GM18868 (cell line): ENCODE results near the gene PES1.
"Not testable (repeated sequence)": the region's sequence is repeated elsewhere in the genome, so short reads cannot be mapped to it uniquely, and the experiment has no call there.

ENCODE experiments used
- ATAC-seq: cut with Tn5 transposase; IDR thresholded peaks from one replicate; pipeline ENCODE4 v1.9.1; 2021; ENCODE audit warnings: mild to moderate bottlenecking, moderate library complexity; ENCODE audit not compliant: unreplicated experiment

PES1 gene

GRCh38 chr22:30591588-30592359 lies at the start of gene PES1:
Gene PES1 (minus strand): TSS chr22:30591910. CDS start chr22:30591833, 77 bp downstream.
- peak; percentile 97 for ATAC-seq

- no peak for ATAC-seq
Measured at GRCh38 chr22:30640839-30641430, 49.2 kb upstream of the PES1 start.

GRCh38 chr22:30640361-30640760 lies 48.7 kb upstream of the PES1 start:
- ATAC-seq, result no peak

- no peak for ATAC-seq
Measured at GRCh38 chr22:30637701-30638114, 46.0 kb upstream of the PES1 start.

GRCh38 chr22:30636226-30637077 lies 44.7 kb upstream of the PES1 start:
- ATAC-seq, result no peak

GRCh38 chr22:30635273-30636225 lies 43.8 kb upstream of the PES1 start, which contains the start of gene SLC35E4:
Gene SLC35E4 (plus strand): TSS chr22:30635781. CDS start chr22:30636451, 670 bp downstream.
- peak; percentile 65 for ATAC-seq

- ATAC-seq, result peak; percentile 56
Measured at GRCh38 chr22:30634471-30635233, 42.9 kb upstream of the PES1 start.

GRCh38 chr22:30631469-30631868 lies 39.8 kb upstream of the PES1 start:
- not testable (repeated sequence) for ATAC-seq

- no peak for ATAC-seq
Measured at GRCh38 chr22:30628491-30628890, 36.8 kb upstream of the PES1 start.

- no peak for ATAC-seq
Measured at GRCh38 chr22:30627471-30627870, 35.8 kb upstream of the PES1 start.

- ATAC-seq, result no peak
Measured at GRCh38 chr22:30626413-30626812, 34.7 kb upstream of the PES1 start.

- not testable (repeated sequence) for ATAC-seq
Measured at GRCh38 chr22:30619909-30620308, 28.2 kb upstream of the PES1 start.

- no peak for ATAC-seq
Measured at GRCh38 chr22:30617819-30618218, 26.1 kb upstream of the PES1 start.

- no peak for ATAC-seq
Measured at GRCh38 chr22:30615543-30615954, 23.8 kb upstream of the PES1 start.

- no peak for ATAC-seq
Measured at GRCh38 chr22:30614879-30615278, 23.2 kb upstream of the PES1 start.

- ATAC-seq, result no peak
Measured at GRCh38 chr22:30614268-30614667, 22.6 kb upstream of the PES1 start.

- ATAC-seq, result no peak
Measured at GRCh38 chr22:30612789-30613188, 21.1 kb upstream of the PES1 start.

GRCh38 chr22:30611197-30611596 lies 19.5 kb upstream of the PES1 start:
- no peak for ATAC-seq

- ATAC-seq, result no peak
Measured at GRCh38 chr22:30610299-30610698, 18.6 kb upstream of the PES1 start.
